Left kidney (tissue), 2 donors: ENCODE results near the gene MT1G. TPM values are rescaled to one million over a fixed set of nuclear protein-coding genes. Genes with fewer than 3 reads are reported as not detected.
"Not testable (repeated sequence)": the region's sequence is repeated elsewhere in the genome, so short reads cannot be mapped to it uniquely, and the experiment has no call there.

Experiments
- DNase-seq: peaks from one replicate; pipeline ENCODE4 v3.0.0-alpha.2; 2013
- polyA plus RNA-seq: library from polyadenylated mRNA; unstranded; fragments of 120-200 nt; gene quantifications from one replicate; pipeline ENCODE4 v1.2.1, GENCODE V29; 2013; ENCODE audit not compliant: insufficient read length

MT1G gene
- polyA plus RNA-seq, 1 donor: 56.6 TPM

DNA sequence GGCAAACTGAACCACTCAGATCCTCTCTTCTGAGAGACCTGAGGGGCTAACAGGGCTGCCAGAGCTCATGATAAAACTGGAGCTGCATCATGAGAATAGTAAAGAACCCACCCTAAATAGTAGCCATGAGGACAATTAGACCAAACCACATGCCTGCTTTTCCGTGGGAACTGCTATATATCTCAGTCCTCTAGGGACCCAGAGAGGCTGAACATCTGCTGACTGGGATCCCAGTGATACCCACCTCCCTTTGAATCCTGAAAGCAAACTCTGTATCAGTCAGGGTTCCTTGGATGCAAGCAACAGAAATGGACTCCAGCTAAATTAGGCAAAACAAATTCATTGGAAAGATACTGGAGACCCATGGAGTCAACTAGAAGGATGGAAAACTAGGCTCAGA is 20.9 kb upstream of the MT1G start:
- DNase-seq: no peak

DNA sequence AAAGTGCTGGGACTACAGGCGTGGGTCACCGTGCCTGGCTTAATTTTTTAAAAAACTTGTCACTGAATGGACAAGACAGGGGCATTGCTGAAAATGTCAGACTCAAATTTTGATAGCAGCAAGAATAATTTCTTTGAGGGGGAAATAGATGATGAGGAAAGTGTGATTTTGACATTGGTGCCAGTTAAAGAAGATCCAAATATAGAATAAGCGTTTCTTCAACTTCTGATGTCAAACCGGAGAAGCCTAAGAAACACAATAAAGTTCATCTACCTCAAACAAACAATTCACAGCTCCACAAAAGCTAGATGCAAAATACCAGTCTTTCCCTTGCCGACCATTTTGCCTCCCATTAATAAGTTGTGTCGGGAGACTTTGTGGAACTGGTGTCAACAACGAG is 18.9 kb upstream of the MT1G start:
- no peak for DNase-seq

DNA sequence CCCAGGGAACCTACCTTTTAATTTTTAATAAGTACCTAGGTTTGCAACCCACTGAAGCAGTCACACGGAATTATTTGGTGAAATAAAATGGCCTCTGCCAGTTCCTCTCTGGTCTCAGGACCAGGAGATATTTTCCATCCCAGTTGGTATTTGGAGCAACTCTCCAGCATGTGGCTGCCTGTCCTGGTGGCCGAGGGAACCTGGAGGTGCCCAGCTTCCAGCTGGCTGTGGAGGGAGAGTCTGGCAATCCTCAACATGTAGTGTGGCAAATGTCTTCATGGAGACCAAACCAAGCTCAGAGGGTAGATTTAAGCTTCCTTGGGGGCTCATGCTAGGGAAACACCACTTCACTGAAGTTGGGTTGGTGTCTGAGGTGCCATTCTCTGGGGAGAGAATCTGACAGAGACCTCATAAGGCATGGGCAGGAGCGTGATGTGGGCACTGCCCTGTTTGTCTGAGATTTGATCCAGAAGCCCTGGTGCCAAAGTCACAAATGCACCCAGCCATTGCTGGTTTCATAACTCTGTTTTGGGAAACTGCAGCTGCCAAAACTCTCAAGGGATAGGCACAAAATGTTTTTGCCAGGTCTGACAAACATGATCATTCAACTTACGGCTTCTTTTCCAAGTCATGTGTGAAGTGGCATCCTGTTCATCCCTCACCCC is 17.2 kb upstream of the MT1G start:
- no peak for DNase-seq

DNA sequence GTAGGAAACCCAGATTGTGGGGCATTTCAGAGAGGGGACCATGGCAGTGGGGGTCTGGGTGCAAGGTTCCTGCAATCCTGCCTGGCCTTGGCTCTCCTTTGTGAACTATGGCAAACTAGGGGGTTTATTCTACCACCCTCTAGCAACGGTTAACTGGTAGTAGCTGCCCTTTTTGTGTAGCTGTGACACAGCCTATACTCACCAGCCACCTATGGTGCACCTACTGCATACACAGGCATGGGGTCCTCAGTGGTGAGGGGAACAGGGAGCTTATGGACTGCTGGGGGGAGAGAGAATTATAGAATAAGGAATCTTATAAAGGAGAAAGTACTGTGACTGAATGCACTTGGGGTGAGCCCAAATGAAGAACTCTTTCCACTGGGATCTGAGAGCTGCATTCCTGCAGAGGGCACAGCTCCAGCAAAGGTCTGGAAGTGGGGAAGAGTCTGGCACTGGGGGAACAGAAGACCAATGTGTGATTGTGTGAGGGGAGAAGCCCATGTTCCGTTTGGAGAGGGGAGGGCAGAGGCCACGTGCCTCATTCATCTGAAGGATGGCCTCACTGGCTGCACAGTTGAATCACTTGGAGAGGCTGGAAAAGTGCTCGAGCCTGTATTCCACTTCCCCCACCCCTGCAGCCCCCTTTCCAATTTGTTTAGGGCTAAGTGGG is 16.5 kb upstream of the MT1G start:
- no peak for DNase-seq

DNA sequence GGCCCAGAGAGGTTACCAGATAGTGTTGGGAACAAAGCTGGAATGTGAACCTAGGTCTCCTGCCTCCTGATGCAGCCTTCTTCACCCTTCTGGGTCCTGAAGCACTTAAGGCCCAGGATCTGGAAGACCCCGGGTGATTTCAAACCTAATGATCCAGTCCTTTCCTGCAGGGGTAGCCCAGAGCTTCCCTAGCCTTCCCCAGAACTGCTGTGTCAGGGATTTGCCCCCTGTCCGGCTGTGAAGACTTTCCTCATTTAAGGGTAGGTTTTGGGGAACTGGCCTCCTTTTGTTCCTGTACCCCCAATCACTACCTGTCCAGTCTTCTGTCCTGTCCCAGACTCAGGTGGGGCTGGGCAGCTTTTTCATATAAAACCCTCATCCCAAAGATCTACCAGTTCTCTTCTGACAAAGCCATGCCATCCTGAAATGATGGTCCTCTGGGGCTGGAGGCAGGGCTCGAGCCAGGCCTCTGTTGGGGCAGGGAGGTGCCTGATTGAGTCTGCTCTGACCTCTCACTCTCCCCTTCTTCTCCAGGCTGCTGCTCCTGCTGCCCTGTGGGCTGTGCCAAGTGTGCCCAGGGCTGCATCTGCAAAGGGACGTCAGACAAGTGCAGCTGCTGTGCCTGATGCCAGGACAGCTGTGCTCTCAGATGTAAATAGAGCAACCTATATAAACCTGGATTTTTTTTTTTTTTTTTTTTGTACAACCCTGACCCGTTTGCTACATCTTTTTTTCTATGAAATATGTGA is 15.7 kb upstream of the MT1G start:
- no peak for DNase-seq

DNA sequence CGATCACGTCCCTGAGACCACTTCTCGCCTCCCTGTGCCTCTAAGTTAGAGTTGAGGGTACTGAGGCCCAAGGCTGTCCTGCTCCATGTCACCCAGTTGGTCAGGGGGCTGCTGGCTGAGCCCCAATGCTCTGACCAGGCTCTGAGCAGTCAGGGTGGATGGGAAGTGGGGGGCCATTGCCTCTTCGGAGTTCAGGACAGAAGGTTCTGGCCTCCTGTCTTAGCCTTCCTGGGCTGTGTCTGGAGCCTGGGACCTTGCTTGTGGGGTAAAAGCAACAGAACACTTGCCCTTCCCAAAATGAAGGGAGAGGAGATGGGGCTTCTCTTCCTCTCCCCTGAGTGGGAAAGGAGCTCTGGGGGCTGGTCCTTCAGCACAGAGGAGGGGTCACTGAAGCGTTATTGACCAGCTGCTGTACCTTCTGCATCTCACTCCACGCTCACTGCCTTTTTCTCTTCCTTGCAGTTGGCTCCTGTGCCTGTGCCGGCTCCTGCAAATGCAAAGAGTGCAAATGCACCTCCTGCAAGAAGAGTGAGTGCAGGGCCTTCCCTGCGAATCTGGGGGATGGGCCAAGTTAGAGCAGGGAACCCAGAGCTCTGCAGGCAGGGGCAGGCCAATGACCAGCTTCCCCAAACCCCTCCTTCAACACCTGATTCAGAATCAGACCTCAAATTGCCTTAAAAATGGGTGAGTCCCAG is 15.0 kb upstream of the MT1G start:
- no peak for DNase-seq

DNA sequence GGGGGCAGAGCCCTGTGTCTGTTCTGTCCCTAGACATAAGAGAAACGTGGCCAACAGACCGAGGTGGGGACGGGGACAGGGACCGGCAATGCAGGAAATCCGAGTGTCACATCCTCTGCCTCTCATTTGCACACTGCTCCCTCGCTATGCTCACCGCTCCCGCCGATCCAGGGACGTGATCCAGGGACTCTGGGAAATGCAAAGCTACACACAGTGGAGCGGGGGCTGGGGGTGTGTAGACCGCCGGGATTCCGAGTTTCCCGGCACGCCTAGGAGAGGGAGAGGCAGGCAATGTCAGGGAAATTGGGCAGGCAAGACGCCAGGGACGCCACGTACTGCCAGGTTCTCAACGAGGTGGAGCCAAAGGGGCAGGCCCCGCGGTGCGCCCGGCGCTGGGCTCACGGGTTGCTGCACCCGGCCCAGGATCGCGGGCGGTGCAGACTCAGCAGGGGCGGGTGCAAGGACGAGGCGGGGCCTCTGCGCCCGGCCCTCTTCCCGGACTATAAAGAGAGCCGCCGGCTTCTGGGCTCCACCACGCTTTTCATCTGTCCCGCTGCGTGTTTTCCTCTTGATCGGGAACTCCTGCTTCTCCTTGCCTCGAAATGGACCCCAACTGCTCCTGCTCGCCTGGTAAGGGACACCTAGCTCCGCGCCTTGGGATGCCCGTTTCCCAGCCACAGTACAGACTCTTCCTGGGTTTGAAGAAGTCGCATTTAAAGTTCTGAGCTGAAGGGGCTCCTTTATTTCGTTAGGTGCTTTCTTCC is 14.3 kb upstream of the MT1G start, which contains the start of gene MT1X:
MT1X (plus strand) TSS at position 532 of the 764 bp plus-strand sequence; CDS start at position 603, 71 bp downstream.
- DNase-seq: peak; percentile 76

DNA sequence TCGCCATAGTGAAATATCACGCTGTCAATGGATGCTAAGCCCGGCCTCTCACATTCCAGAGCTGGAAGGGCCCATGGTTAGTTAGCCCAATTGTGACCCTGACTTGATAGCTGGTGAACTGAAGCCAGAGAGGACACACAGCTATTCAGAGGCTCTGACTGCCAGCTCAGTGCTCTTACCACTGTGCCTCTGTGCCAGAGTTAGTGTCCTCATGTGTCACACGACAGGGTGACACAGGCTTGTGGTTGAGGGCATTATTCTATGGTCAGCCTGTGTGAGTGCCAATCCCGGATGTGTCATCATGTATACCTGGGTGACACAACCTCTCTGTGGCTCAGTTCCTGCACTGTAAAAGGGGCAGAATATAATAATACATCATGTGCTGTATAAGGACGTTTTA is 12.0 kb upstream of the MT1G start:
- no peak for DNase-seq

DNA sequence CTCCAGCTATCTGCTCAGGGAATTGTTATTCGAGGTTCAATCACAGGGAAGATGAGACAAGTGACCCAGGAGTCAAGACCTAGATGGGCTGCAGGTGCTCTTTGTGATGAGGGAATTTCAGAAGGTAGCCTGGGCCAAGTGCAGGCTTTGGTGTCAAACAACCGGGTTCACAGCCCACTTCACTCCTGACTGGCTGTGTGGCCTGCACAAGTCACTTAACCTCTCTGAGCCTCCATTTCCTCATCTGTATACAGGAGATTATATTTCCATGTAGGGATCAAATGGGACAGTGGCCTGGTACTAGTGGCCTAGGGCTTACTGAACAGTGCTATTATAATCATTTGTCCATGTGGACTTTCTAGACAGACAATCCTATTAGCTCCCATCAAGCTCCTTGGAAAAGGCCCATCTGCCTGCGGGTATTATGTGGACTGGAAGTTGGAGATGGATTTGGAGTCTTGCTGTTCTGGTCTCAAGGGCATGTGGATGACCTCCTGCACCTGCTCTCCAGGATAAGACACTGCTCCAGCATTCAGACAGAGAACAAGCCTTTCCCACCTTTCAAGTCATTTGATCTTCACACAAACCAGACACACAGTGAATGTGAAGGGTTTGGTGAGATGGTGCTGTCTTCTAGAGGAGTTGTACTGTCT is 11.3 kb upstream of the MT1G start:
- DNase-seq: no peak

DNA sequence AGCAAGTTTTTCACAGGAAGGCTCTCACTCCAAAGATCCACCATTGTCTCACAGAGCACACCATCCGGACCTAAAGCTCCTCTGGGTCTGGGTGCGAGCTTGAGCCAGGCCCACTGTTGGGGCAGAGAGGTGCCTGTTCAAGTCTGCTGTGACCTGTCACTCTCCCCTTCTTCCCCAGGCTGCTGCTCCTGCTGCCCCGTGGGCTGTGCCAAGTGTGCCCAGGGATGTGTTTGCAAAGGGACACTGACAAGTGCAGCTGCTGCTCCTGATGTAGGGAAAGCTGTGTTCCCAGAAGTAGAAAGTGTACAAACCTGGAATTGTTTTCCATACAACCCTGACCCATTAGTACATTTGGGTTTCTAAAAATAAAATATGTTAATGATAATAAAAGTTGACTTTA is 9.6 kb upstream of the MT1G start:
- DNase-seq: no peak

DNA sequence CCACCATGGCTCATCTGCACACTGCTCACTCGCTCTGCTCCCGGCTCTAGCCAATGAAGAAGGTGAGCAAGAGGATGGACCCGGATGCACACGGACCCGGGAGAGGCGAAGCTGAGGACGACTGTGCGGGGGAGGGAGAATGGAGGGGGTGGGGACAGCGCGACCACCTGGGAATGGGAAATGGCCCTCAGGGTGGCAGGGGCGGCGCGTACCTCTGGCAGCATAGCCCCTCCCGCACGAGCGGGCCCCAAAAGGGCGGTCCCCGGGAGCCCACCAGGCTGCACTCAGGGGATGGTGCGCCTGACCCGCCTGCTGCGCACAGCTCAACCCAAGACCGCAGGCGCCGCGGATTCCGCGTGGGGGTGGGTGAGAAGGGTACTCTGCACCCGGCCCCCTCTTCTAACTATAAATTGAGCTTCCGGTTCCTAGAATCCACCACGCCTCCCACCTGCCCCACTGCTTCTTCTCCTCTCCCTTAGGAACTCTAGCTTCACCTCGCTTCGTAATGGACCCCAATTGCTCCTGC is 7.9 kb upstream of the MT1G start:
- no peak for DNase-seq

DNA sequence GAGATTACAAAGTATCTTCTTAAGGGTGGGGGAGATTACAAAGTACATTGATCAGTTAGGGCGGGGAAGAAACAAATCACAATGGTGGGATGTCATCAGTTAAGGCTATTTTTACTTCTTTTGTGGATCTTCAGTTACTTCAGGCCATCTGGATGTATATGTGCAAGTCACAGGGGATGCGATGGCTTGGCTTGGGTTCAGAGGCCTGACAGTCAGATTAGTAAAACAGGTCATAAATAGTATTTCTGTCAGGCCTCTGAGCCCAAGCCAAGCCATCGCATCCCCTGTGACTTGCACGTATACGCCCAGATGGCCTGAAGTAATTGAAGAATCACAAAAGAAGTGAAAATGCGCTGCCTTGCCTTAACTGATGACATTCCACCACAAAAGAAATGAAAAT is 6.7 kb upstream of the MT1G start:
- not testable (repeated sequence) for DNase-seq

DNA sequence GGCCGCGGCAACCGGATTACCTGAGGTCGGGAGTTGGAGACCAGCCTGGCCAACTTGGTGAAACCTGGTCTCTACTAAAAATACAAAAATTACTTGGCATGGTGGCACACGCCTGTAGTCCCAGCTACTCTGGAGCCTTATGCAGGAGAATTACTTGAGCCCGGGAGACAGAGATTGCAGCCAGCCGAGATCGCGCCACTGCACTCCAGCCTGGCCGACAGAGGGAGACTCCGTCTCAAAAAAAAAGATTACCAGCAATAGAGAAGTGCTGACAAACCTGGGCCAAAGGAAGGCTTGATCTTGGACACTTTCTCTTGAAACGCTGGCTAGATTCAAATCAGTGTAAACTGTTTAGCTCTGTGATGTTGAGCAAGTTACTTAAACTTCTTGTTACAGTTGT is 6.1 kb upstream of the MT1G start:
- DNase-seq: no peak

DNA sequence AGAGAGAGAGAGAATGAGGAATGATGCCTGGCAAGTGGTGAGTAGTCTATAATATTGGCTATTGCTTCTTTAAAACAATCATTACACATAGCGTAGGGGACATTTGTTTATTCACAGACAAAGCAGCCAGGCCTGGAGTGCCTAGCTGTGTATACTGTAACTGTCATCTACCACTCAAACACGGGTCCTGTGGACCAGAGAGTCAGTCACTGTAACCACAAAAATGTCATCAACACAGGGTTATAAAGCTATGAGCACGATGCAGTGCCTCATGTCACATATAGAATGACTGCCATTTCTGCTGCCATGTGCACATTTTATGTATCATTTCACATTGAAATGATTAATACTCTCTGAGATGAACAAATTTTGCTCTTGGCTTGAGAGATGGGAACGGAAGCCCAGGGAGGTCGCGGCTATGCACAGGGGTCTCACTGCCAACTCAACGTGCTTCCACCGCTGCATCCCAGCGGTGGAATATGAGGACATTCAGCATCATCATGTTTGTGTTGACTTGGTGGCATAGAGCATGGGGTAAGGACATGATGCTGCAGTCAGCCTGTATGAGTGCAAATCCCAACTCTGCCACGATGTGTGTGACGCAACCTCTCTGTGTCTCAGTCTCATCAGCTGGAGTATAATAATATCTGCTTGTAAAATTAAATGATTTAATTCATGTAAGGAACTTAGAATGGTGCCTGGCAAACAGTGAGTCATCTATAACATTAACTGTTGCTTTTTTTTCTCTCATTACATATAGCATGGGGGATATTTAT is 5.1 kb upstream of the MT1G start:
- DNase-seq: no peak

DNA sequence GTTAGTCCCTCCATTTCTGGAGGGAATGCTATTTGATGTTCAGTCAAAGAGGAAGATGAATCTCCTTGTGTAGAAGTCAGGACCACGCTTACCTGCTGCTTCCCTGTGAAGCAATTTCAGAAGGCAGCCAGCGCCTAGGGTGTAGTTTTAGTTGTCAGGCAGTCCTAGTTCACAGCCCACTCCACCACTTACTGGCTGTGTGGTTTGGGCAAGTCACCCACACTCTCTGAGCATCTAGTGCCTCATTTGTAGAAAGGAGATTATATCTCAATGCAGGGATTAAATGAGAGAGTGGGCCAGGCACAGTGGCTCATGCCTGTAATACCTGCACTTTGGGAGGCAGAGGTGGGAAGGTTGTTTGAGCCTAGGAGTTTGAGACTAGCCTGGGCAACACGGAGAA is 4.3 kb upstream of the MT1G start:
- not testable (repeated sequence) for DNase-seq

DNA sequence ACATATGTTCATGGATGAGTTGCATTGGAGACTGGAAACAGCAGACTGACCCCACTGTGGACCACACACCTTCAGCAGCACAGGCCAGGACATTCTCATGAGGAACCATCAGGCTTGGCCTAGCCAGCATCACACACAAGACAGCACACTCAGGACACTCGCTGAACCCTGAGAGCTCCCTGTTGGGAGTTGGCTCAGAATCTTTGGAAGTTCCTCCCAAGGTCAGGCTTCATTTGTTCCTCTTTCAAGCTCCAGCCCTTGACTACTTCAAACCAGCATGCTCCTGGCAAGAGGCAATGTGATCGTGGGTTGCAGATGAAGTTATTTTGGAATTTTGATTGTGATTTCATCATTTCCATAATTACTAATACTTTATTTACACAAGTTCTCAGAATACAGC is 3.8 kb upstream of the MT1G start:
- not testable (repeated sequence) for DNase-seq

DNA sequence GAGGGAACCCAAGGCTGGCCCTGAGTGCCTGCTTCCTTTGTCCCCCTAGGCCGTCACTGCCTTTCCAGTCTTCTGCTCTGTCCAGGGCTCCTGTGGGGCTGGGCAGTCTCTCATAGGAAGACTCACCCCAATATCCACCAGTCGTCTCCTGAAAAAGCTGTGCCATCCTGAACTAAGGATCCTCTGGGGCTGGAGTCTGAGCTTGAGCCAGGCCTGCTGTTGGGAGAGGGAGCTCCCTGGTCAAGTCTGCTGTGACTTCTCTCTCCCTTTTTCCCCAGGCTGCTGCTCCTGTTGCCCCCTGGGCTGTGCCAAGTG is 2.7 kb upstream of the MT1G start:
- DNase-seq: no peak

DNA sequence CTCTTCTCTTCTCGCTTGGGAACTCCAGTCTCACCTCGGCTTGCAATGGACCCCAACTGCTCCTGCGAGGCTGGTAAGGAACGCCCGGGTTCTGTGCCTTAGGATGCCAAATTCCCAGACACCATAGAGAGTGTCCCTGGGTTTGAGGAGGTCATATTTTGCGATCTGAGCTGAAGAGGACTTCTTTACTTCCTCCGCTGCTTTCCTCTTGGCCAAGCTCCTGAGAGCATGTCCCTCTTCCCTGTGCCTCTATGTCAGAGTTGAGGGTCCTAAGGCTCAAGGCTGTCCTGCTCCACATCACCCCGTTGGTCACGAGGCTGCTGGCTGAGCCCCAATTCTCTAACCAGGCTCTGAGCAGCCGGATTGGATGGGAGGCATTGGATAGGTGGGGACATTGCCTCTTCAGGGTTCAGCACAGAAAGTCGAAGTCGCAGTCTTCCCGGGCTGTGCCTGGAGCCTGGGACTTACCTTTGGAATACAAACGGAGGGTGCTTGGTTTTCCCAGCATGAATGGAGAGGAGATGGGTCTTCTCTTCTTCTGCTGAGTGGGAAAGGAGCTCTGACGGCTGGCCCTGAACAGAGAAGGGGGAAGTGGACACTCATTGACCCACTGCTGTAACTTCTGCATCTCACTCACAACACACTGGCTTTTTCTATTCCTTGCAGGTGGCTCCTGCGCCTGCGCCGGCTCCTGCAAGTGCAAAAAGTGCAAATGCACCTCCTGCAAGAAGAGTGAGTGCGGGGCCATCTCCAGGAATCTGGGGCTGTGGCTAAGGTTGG is 2.2 kb upstream of the MT1G start:
- DNase-seq: no peak

DNA sequence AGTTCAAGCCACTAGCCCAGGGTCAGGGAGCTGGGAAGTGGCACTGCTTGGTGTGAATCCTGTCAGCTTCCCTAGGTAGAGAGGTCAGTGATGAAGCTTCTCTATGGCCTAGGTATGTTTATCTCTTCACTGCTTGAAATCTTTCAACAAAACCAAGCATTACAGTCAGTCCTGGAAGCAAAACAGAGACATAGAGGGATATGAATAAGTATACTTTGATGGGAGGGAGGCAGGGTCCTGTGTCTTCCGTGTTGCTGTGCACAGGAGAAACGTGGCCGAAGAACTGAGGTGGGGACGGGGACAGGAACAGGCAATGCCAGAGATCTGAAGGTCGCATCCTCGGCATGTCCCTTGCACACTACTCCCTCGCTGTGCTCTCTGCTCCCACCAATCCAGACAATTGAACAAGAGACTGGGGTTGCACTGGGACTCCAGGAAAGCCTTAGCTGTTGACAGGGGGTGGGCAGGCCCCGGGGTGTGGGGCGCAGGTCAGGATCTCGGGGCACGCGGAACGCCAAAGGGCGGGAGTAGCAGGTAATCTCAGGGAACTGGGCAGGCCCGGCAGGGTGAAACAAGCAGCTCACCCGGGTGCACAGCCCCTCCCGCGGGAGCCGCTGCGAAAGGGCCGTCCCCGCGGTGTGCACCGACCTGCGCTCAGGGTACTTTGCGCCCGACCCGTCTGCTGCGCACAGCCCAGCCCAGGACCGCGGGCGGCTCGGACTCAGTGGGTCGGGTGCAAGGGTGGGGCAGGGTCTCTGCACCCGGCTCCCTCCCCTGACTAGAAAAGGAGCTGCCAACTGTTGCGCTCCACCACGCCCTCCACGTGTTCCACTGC is 1.4 kb upstream of the MT1G start, which contains the start of gene MT1H:
MT1H (plus strand) TSS at position 810 of the 835 bp plus-strand sequence. CDS start 71 bp downstream, outside the sequence.
- DNase-seq: no peak
